Natural killer cell treated with Interleukin-12 subunit alpha and Interleukin-12 subunit beta and Interleukin-15 and Interleukin-18, amount 100 ng/mL, for 72 hours (primary cell): ENCODE data around the gene SRM. TPM values are rescaled to one million over a fixed set of nuclear protein-coding genes. Genes with fewer than 3 reads are reported as not detected.

ENCODE experiments used
- total RNA-seq, 2 donors: library from RNA; stranded (reverse); gene quantifications; one replicate each; pipeline ENCODE4 v1.2.3, GENCODE V29; 2022

The SRM gene
- total RNA-seq, 2 donors from 2014 or later, result 98.2 to 209 TPM

Other genes starting within 250 kb of the SRM start
- 100 to 1,000 TPM; 147 to 226 TPM for gene TARDBP, start 47.4 kb downstream of the SRM start, total RNA-seq
- gene MASP2, start 12.8 kb downstream of the SRM start, total RNA-seq, result under 1 TPM; 0.31 to 0.33 TPM
- 100 to 1,000 TPM in 1 of 2 donors, 10 to 100 TPM in 1; 69.6 to 120 TPM for gene EXOSC10, start 39.9 kb upstream of the SRM start, total RNA-seq
- gene ANGPTL7, start 129.3 kb upstream of the SRM start, total RNA-seq, result not detected
- 10 to 100 TPM; 47.1 to 82.0 TPM for gene MTOR, start 202.5 kb upstream of the SRM start, total RNA-seq
- gene UBIAD1, start 213.2 kb upstream of the SRM start, total RNA-seq, result 10 to 100 TPM; 19.0 to 41.8 TPM